ENCODE results near the gene PDC. TPM values are rescaled to one million over a fixed set of nuclear protein-coding genes. Genes with fewer than 3 reads are reported as not detected.
A peak's percentile ranks its signal among the peaks of the same experiment; 100 is the strongest.

The PDC gene
- total and polyA plus RNA-seq, 9 of the 15 experiments (the other 6 are each of a cell fraction or from before 2014, with no cell fraction given), result not detected

GRCh38 chr1:186454981-186455380 lies 5.9 kb downstream of the PDC start:
- in situ Hi-C loops (cut with MboI), result no loop called here
- intact Hi-C loops (cut with micrococcal nuclease), result no loop called here
- no peaks in the 10 kb centered on the region for H3K4me1 ChIP-seq (replicated peaks in 1 of 2; ENCODE audit: control insufficient read depth in 2 of 2, insufficient read depth in 2 of 2, low read length in 2 of 2)
- no peak overlapping the region for H3K4me3 ChIP-seq
- H3K9me3 ChIP-seq (replicated peaks; ENCODE audit: control insufficient read depth, insufficient read depth, low read depth, low read length), result no peaks in the 10 kb centered on the region
- no peaks in the 10 kb centered on the region for H4K20me1 ChIP-seq (replicated peaks; ENCODE audit: control insufficient read depth, insufficient read depth, low read length)
- no peak overlapping the region for H2AFZ ChIP-seq (ENCODE audit: low read depth, low read length)
- H3K9ac ChIP-seq (ENCODE audit: insufficient read depth in 1 of 2, low read depth in 2 of 2, low read length in 2 of 2), result no peak overlapping the region
- TF ChIP-seq ZNF23 (CRISPR knock-in tag; IDR thresholded peaks at IDR 0.05), result no peak
- TF ChIP-seq, protein P1, sequence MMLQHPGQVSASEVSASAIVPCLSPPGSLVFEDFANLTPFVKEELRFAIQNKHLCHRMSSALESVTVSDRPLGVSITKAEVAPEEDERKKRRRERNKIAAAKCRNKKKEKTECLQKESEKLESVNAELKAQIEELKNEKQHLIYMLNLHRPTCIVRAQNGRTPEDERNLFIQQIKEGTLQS (IDR thresholded peaks at IDR 0.05), result no peak
- TF ChIP-seq, protein P1 (CRISPR knock-in tag; conservative IDR thresholded peaks at IDR 0.05), result no peak
- no peak for TF ChIP-seq MAFG (tag; conservative IDR thresholded peaks at IDR 0.05)
- TF ChIP-seq U2AF1 (optimal IDR thresholded peaks at IDR 0.05; ENCODE audit: low read depth, low read length), result no peak
- TF ChIP-seq, protein P2, sequence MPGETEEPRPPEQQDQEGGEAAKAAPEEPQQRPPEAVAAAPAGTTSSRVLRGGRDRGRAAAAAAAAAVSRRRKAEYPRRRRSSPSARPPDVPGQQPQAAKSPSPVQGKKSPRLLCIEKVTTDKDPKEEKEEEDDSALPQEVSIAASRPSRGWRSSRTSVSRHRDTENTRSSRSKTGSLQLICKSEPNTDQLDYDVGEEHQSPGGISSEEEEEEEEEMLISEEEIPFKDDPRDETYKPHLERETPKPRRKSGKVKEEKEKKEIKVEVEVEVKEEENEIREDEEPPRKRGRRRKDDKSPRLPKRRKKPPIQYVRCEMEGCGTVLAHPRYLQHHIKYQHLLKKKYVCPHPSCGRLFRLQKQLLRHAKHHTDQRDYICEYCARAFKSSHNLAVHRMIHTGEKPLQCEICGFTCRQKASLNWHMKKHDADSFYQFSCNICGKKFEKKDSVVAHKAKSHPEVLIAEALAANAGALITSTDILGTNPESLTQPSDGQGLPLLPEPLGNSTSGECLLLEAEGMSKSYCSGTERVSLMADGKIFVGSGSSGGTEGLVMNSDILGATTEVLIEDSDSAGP (CRISPR knock-in tag; IDR thresholded peaks at IDR 0.05), result no peak
- no peak for TF ChIP-seq NCOA2 (IDR thresholded peaks at IDR 0.05; ENCODE audit: partially characterized antibody in 2 of 2)
- no peak for TF ChIP-seq ZNF232 (CRISPR knock-in tag; IDR thresholded peaks at IDR 0.05)
- TF ChIP-seq NKRF (IDR thresholded peaks at IDR 0.05; ENCODE audit: borderline replicate concordance), result no peak
- TF ChIP-seq, protein P3, sequence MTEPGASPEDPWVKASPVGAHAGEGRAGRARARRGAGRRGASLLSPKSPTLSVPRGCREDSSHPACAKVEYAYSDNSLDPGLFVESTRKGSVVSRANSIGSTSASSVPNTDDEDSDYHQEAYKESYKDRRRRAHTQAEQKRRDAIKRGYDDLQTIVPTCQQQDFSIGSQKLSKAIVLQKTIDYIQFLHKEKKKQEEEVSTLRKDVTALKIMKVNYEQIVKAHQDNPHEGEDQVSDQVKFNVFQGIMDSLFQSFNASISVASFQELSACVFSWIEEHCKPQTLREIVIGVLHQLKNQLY (CRISPR knock-in tag; conservative IDR thresholded peaks at IDR 0.05), result no peak
- no peak for TF ChIP-seq ESRRA (IDR thresholded peaks at IDR 0.05; ENCODE audit: borderline replicate concordance, low read depth)
- TF ChIP-seq SP1 (CRISPR knock-in tag; IDR thresholded peaks at IDR 0.05), result no peak
- no peak for TF ChIP-seq ILF3 (IDR thresholded peaks at IDR 0.05; ENCODE audit: borderline replicate concordance)
- TF ChIP-seq ZNF354B (CRISPR knock-in tag; IDR thresholded peaks at IDR 0.05), result no peak
- no peak for DNase-seq (ENCODE audit: extremely low read depth in 1 of 4, low spot score in 3 of 4)
- H3K27me3 ChIP-seq (ENCODE audit: control insufficient read depth in 2 of 2, insufficient read depth in 2 of 2, low read length in 2 of 2), result no peaks in the 10 kb centered on the region
- CTCF ChIA-PET (ENCODE audit: low intra/inter-chr PET ratio), result no interaction called here
- BruUV-seq (replicated peaks), result no TSS peak
- ATAC-seq, result peak; percentile 43; the same call in 1 of the 3 replicates
- H3K4me2 ChIP-seq (ENCODE audit: insufficient read depth, low read length), result no peak overlapping the region
- H3K27ac ChIP-seq (ENCODE audit: extremely low read depth, low read depth, low read length), result no peak overlapping the region
- no peaks in the 10 kb centered on the region for H3K36me3 ChIP-seq (ENCODE audit: control insufficient read depth, insufficient read depth, low read length)
- WGBS (ENCODE audit: insufficient coverage, low coverage, missing lambda C conversion rate), result 1% methylated on average over 3 of the region's 3 CpGs
- POLR2A ChIA-PET, result no interaction called here
- H3K9me1 ChIP-seq (ENCODE audit: control insufficient read depth, insufficient read depth, low read length), result no peaks in the 10 kb centered on the region
- FAIRE-seq, result no peak
- H3K79me2 ChIP-seq (ENCODE audit: control insufficient read depth, insufficient read depth, low read length), result no peaks in the 10 kb centered on the region
